Smooth muscle cell (in vitro differentiated cells): ENCODE results near the gene AKAP1. TPM values are rescaled to one million over a fixed set of nuclear protein-coding genes. Genes with fewer than 3 reads are reported as not detected.

Experiments used
- DNase-seq: peaks from one replicate; lab custom pipeline; 2025; ENCODE audit not compliant: unreplicated experiment; lab: John Stamatoyannopoulos, UW
- H2AFZ ChIP-seq: fragments of 200-600 bp; sonication (generic); 2 replicates; pipeline ENCODE4 v1.6.0; 2016; ENCODE audit warnings: antibody characterized with exemption, low read depth, mild to moderate bottlenecking
- H3F3A ChIP-seq: fragments of 200-600 bp; sonication (generic); 2 replicates; pipeline ENCODE4 v1.6.0; 2017; ENCODE audit warnings: antibody characterized with exemption, low read depth
- H3K27ac ChIP-seq: fragments of 200-600 bp; sonication (generic); 2 replicates; pipeline ENCODE4 v1.5.1; 2016; ENCODE audit warnings: low read depth, mild to moderate bottlenecking
- H3K27me3 ChIP-seq: fragments of 200-600 bp; sonication (generic); 2 replicates; pipeline ENCODE4 v1.6.1; 2016; ENCODE audit warnings: low read depth, mild to moderate bottlenecking
- H3K36me3 ChIP-seq: fragments of 200-600 bp; sonication (generic); 2 replicates; pipeline ENCODE4 v1.5.1; 2016; ENCODE audit warnings: low read depth
- H3K4me1 ChIP-seq: fragments of 200-600 bp; sonication (generic); 2 replicates; pipeline ENCODE4 v1.5.1; 2016; ENCODE audit warnings: low read depth
- H3K4me2 ChIP-seq: fragments of 200-600 bp; sonication (generic); 2 replicates; pipeline ENCODE4 v1.6.0; 2016; ENCODE audit warnings: mild to moderate bottlenecking
- H3K4me3 ChIP-seq: fragments of 200-600 bp; sonication (generic); 2 replicates; pipeline ENCODE4 v1.5.1; 2016; ENCODE audit warnings: mild to moderate bottlenecking
- H3K79me2 ChIP-seq: fragments of 200-600 bp; sonication (generic); 2 replicates; pipeline ENCODE4 v1.6.0; 2016; ENCODE audit warnings: low read depth, mild to moderate bottlenecking
- H3K9ac ChIP-seq: fragments of 200-600 bp; sonication (generic); 2 replicates; pipeline ENCODE4 v1.6.0; 2016; ENCODE audit warnings: low read depth
- H3K9me3 ChIP-seq: fragments of 200-600 bp; sonication (generic); replicated peaks from 2 replicates; pipeline ENCODE4 v1.5.1; 2016; ENCODE audit warnings: low read depth
- H4K20me1 ChIP-seq: fragments of 200-600 bp; sonication (generic); 2 replicates; pipeline ENCODE4 v1.6.0; 2016; ENCODE audit warnings: low read depth
- WGBS: methylation state at CpG from one replicate; pipeline ENCODE4 v1.1.7; 2016; ENCODE audit warnings: low lambda C conversion rate; 5-methylcytosine and 5-hydroxymethylcytosine counted together
- polyA plus RNA-seq: library from polyadenylated mRNA; unstranded; fragments of >200 nt; fragmentation: Nextera tagmentation; extraction: Ambion mirVana; gene quantifications from 2 replicates; pipeline ENCODE4 v1.2.1, GENCODE V29; 2016
- total RNA-seq: library from RNA; depleted of rRNA; stranded (reverse); fragments of >200 nt; gene quantifications from 2 replicates; pipeline ENCODE4 v1.2.3, GENCODE V29; 2014
- TF ChIP-seq, protein P1 (sequence below): fragments of 200-600 bp; sonication (generic); IDR thresholded peaks from 2 replicates; pipeline ENCODE4 v1.5.1; 2017; ENCODE audit warnings: borderline replicate concordance, mild to moderate bottlenecking, antibody characterized with exemption; ENCODE audit not compliant: insufficient read depth, poor library complexity, severe bottlenecking

Gene AKAP1
- total and polyA plus RNA-seq, 2 experiments from 2014 or later = 5.8 to 6.2 TPM

- no peak for DNase-seq
- peaks cover 11% of the 10 kb centered on the region for H3K4me1 ChIP-seq
- H4K20me1 ChIP-seq = no peaks in the 10 kb centered on the region
- no peak overlapping the region for H3K9ac ChIP-seq
- H3K27me3 ChIP-seq = no peaks in the 10 kb centered on the region
- H3K36me3 ChIP-seq = no peaks in the 10 kb centered on the region
- H2AFZ ChIP-seq = no peak overlapping the region
- H3K79me2 ChIP-seq = no peaks in the 10 kb centered on the region
- no peaks in the 10 kb centered on the region for H3K9me3 ChIP-seq
- no peaks in the 10 kb centered on the region for H3F3A ChIP-seq
- TF ChIP-seq, protein P1, sequence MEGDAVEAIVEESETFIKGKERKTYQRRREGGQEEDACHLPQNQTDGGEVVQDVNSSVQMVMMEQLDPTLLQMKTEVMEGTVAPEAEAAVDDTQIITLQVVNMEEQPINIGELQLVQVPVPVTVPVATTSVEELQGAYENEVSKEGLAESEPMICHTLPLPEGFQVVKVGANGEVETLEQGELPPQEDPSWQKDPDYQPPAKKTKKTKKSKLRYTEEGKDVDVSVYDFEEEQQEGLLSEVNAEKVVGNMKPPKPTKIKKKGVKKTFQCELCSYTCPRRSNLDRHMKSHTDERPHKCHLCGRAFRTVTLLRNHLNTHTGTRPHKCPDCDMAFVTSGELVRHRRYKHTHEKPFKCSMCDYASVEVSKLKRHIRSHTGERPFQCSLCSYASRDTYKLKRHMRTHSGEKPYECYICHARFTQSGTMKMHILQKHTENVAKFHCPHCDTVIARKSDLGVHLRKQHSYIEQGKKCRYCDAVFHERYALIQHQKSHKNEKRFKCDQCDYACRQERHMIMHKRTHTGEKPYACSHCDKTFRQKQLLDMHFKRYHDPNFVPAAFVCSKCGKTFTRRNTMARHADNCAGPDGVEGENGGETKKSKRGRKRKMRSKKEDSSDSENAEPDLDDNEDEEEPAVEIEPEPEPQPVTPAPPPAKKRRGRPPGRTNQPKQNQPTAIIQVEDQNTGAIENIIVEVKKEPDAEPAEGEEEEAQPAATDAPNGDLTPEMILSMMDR = no peak
- H3K4me2 ChIP-seq = no peak overlapping the region
- no peak overlapping the region for H3K27ac ChIP-seq
- no peak overlapping the region for H3K4me3 ChIP-seq
- 89% methylated on average over 12 of the region's 12 CpGs for WGBS
Observed at GRCh38 chr17:57110579-57111325, 25.7 kb downstream of the AKAP1 start.

DNA sequence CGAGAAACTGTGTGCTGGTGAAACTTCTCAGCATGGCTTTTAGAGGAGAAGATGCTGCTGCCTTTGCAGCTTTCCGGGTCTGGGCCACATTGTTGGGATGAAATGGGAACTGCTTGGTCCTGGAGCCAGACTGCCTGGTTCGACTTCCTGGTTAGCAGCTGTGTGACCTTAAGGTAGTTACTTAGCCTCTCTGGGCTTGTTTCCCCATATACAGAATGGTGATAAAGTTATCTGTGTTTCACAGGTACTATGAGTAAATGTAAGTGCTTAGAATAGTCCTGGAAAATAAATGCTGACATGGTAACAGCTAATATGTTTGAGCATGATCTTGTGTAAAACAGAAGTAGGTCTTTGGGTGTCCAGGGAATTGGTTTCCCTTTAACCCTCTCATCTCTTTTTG lies 26.3 kb downstream of the AKAP1 start:
- no peak for DNase-seq
- Histone ChIP-seq H3K9me3 (no peaks in the 10 kb centered on the region), H3F3A (no peaks in the 10 kb centered on the region), H3K79me2 (no peaks in the 10 kb centered on the region), H2AFZ (no peak overlapping the region), H3K4me1 (peaks cover 11% of the 10 kb centered on the region), H4K20me1 (no peaks in the 10 kb centered on the region), H3K27ac (no peak overlapping the region), H3K4me2 (no peak overlapping the region), H3K27me3 (no peaks in the 10 kb centered on the region), H3K4me3 (no peak overlapping the region), H3K9ac (no peak overlapping the region), H3K36me3 (no peaks in the 10 kb centered on the region)
- 98% methylated on average over 3 of the region's 3 CpGs for WGBS
- TF ChIP-seq, protein P1 = no peak

DNA sequence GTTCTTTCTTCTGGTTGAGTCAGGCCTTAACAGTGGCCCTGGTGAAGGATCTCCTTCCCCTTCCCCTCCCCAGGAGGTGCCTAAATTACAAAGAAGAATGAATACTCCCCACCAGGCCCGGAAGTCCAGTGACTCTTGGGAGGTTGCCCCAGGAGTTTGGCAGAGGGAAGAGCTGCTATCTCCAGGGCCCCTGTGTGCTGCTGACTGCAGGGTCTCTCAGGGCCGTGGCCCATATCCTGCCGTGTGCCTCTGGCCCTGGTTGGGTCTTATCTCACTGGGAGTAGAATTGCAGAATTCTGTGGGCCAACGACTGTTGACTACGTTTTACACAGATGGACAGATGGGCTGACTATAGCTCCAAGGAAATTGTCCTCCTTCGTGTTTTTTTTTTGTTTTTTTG lies 28.0 kb downstream of the AKAP1 start:
- Histone ChIP-seq H3K4me2 (no peak overlapping the region), H3K9ac (no peak overlapping the region), H3K36me3 (no peaks in the 10 kb centered on the region), H3K27ac (no peak overlapping the region), H3K9me3 (no peaks in the 10 kb centered on the region), H3K79me2 (no peaks in the 10 kb centered on the region), H2AFZ (no peak overlapping the region), H3K4me1 (peaks cover under 1% of the 10 kb centered on the region), H3K4me3 (no peak overlapping the region), H3K27me3 (no peaks in the 10 kb centered on the region), H4K20me1 (no peaks in the 10 kb centered on the region), H3F3A (no peaks in the 10 kb centered on the region)
- TF ChIP-seq, protein P1 = no peak
- DNase-seq = no peak
- 83% methylated on average over 6 of the region's 6 CpGs for WGBS

GRCh38 chr17:57113656-57114055 lies 28.6 kb downstream of the AKAP1 start:
- Histone ChIP-seq H3K27me3 (no peaks in the 10 kb centered on the region), H3F3A (no peaks in the 10 kb centered on the region), H3K36me3 (no peaks in the 10 kb centered on the region), H3K4me2 (no peak overlapping the region), H3K9ac (no peak overlapping the region), H3K27ac (no peak overlapping the region), H3K9me3 (no peaks in the 10 kb centered on the region), H2AFZ (no peak overlapping the region), H4K20me1 (no peaks in the 10 kb centered on the region), H3K79me2 (no peaks in the 10 kb centered on the region), H3K4me3 (no peak overlapping the region), H3K4me1 (no peaks in the 10 kb centered on the region)
- DNase-seq = no peak
- TF ChIP-seq, protein P1 = no peak
- 97% methylated on average over 3 of the region's 3 CpGs for WGBS
